AG10803 (cell line): ENCODE results near the gene STK32C.

Experiments used
- DNase-seq: peaks from one replicate; pipeline ENCODE4 v3.0.0; 2010; ENCODE audit warnings: low read depth
- H3K4me3 ChIP-seq: 2 replicates; pipeline ENCODE4 v1.5.1; 2011; ENCODE audit warnings: mild to moderate bottlenecking, low read length, control low read depth
- TF ChIP-seq, protein P1 (sequence below): conservative IDR thresholded peaks from 2 replicates; pipeline ENCODE4 v1.5.1; 2011; ENCODE audit warnings: mild to moderate bottlenecking, low read length, control low read depth, inconsistent platforms

The STK32C gene

DNA sequence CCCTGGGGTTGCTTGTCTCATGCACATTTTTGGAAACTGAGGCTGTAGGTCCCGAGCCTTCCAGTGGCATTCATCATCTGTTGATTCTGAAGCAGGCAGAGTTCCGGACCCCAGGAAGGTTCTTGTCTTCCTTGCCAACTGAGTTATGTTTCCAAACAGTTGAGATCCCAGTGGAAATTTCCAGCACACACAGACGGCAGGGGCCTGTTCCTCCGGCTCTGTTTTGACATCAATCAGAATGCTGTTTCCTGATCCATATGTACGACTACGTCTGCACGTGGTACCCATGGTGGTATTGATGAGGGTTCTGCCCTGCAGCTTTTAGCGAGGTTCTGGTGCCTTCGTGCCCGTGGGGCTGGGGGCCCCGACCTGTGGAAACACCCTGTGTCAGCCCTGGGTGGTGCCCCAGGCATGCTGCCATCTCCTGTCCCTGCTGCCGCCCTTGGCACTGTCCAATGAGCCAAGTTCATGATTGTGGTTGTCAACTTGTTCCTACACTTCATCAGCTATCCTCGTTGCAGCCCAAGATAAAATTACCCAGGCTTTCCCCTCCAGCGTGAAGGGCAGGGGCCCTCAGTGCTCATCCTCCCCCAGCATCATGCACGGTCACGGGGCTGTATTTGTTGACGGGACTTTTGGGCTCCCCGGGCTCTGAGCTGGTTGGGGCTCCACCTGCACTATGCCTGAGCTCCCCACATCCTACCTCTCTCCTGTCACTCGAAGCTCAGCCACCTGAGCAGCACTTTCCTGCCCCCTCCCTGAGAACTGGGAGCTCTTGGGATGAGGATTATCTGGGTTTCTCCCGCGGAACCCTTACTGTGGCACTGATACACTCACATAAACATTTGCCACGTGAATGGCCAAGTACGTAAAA lies 128.8 kb downstream of the STK32C start:
- H3K4me3 ChIP-seq, result no peak overlapping the region
- TF ChIP-seq, protein P1, sequence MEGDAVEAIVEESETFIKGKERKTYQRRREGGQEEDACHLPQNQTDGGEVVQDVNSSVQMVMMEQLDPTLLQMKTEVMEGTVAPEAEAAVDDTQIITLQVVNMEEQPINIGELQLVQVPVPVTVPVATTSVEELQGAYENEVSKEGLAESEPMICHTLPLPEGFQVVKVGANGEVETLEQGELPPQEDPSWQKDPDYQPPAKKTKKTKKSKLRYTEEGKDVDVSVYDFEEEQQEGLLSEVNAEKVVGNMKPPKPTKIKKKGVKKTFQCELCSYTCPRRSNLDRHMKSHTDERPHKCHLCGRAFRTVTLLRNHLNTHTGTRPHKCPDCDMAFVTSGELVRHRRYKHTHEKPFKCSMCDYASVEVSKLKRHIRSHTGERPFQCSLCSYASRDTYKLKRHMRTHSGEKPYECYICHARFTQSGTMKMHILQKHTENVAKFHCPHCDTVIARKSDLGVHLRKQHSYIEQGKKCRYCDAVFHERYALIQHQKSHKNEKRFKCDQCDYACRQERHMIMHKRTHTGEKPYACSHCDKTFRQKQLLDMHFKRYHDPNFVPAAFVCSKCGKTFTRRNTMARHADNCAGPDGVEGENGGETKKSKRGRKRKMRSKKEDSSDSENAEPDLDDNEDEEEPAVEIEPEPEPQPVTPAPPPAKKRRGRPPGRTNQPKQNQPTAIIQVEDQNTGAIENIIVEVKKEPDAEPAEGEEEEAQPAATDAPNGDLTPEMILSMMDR, result no peak
- no peak for DNase-seq

DNA sequence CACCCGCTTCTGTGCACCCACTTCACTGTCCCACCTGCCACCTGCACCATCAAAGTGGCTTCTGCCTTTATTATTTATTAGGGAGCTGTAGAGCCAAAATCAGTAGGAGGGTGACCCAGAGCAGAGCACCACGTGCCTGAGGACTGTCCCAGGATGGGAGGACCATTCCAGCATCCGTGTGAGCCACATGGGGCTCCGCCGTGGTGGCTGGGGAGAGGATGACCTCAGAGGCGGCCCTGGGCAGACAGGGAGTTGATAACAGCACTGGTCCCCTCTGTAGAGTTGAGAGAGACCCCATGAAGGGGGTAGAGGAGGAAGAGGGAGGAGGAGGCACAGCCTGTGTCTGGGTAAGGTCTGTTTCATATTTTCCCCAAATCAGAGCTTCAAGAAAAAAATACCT lies 129.7 kb downstream of the STK32C start:
- no peak for DNase-seq
- no peak overlapping the region for H3K4me3 ChIP-seq
- TF ChIP-seq, protein P1, result no peak

DNA sequence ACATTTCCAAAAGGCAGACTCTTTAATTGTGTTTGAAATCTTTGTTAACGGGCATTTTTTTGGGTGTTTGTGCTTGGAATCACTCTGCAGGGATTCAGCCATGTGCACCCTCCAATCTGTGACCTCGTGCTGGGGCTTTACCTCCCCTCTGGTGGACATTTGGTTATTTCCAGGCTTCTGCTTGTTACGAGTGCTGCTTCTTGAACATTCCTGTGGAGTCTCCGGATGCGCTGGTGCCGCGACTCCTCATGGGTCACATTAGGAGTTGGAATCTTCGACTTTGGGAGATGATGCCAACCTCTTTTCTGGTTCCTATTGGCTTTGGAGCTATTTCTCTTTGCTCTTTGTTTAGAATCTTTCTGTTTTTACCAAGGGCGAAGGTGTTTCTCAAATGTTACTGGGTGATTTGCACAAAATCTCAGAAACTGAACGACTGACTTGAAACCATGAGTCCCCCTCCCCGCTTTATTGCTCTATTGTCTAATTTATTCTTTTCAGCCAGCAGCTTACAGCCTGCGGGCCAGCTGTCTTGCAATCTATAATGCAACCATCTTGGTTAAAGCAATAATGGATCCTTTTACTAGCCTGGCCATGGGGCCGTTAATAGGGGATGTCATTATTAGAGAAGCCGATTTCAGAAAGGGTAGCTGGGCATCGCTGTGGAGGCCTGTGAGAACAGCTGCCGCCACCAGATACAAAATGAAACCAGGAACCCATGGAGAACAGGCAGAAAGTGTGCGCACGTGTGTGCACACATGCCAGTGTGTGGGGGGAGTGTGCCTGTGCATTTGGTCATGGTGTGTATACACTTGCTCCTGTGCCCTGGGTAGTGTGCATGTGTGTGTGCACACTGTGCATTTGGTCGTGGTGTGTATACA lies 130.9 kb downstream of the STK32C start:
- no peak for DNase-seq
- no peak overlapping the region for H3K4me3 ChIP-seq
- TF ChIP-seq, protein P1, result no peak

DNA sequence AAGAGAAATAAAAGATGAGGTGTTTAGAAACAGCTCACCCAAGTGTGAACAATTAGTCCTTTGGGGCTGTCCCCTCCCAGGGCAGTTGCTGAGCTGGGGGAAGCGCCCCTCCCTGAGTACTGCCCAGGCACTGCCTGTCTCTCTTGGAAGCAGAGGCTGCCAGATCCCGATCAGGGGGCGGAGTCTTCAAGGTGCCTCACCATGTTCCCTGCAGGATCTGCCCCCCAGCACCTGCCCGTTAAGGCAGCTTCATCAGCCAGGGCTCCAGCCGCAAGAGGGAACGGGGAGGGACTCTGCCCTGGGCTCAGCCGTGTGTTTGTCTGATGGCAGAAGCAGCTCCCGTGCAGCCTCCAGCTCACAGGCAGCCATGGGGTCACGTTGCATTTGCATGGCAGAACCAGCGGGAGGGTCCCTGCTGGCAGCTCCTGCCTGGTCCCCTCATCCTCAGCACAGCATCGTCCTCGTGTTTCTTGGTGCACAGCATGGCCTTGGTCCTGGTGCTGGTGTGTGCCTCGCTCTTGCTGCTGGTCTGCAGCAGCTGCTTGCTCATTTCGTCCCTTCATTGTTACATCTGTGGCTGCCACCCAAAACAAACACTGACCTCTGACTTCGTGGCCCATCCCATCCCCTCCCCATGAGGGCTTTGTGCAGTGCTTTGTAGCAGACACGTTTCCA lies 131.7 kb downstream of the STK32C start:
- no peak for DNase-seq
- TF ChIP-seq, protein P1, result no peak
- H3K4me3 ChIP-seq, result no peak overlapping the region

DNA sequence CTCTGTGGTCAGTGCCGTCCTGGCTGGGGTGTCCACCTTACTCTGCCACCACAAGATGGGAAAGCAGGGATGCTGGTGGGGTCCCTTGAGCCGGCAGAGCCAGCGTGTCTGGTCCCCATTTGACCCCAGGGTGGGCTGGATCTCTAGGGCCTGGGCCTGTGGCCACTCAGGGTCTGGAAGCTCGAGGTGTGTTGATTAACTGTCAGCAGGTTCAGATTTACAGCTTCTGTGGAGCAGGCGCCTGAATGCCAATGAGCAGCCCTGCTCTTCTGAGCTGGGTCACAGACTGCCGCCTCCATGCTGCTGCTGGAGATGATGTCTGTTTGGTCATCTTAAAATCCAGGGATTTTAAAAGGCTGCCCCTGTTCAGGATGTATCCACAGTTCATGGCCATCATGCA lies 132.3 kb downstream of the STK32C start:
- TF ChIP-seq, protein P1, result no peak
- no peak overlapping the region for H3K4me3 ChIP-seq
- no peak for DNase-seq

DNA sequence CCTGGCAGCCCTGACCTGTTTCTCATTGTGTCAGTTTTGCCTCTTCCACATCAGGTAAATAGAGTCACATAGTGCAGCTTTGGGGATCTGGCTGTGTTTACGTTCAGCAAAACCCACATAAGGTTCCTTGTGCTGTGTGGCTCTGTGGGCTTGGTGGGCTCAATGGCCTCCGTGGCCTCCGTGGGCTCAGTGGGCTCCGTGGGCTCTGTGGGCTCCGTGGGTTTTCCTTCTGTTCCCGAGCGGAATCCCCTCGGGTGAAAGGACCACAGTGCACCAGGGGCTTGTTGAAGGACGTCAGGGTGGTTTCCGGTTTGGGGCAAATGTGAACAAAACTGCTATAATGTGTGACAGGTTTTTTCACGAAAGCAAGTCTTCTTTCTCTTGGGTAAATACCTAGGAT lies 133.5 kb downstream of the STK32C start:
- TF ChIP-seq, protein P1, result no peak
- no peak for DNase-seq
- H3K4me3 ChIP-seq, result no peak overlapping the region
